Measurements from ENCODE around the gene TBCC. TPM values are rescaled to one million over a fixed set of nuclear protein-coding genes. Genes with fewer than 3 reads are reported as not detected.
"Not testable (repeated sequence)": the region's sequence is repeated elsewhere in the genome, so short reads cannot be mapped to it uniquely, and the experiment has no call there.

Gene TBCC
- total RNA-seq, 2 donors from 2014 or later, result 18.8 to 21.4 TPM

DNA sequence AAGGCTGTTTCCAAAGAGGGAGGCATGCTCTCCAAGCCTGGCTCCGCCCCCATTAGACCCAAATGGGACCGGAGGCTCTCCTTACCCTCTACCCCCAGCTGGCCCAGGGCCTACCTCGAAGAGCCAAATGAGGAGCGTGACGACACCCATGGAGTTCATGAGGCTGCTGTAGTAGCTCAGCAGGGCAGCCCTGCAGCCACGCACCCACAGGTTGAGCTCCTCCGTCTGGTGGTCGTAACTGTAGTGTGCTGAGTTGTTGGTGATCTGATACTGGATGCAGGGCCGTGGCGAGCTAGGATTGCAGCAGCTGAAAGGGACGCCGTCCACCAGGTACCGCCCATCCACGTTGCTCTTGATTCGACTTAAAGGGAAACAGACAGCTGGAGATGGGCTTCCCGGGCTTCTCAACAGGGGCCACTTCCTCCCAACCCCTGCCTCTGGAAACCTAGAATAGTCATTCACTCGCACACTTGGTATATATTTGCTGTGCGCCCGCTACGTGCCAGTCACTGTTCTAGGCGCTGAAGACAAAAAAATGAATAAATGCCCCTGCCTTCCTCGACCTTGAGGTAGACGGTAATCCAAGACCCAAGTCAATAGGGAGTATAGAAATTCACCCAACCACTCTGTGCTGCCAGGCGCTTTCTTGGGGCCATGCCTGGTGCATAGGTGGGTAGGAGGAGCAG, 41.5 kb downstream of the TBCC start:
- TF ChIP-seq, protein P1, sequence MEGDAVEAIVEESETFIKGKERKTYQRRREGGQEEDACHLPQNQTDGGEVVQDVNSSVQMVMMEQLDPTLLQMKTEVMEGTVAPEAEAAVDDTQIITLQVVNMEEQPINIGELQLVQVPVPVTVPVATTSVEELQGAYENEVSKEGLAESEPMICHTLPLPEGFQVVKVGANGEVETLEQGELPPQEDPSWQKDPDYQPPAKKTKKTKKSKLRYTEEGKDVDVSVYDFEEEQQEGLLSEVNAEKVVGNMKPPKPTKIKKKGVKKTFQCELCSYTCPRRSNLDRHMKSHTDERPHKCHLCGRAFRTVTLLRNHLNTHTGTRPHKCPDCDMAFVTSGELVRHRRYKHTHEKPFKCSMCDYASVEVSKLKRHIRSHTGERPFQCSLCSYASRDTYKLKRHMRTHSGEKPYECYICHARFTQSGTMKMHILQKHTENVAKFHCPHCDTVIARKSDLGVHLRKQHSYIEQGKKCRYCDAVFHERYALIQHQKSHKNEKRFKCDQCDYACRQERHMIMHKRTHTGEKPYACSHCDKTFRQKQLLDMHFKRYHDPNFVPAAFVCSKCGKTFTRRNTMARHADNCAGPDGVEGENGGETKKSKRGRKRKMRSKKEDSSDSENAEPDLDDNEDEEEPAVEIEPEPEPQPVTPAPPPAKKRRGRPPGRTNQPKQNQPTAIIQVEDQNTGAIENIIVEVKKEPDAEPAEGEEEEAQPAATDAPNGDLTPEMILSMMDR (IDR thresholded peaks at IDR 0.05), result no peak
- H3K27ac ChIP-seq, result peak overlapping the region; percentile 24 to 48
- H3K36me3 ChIP-seq, result no peaks in the 10 kb centered on the region
- peak; percentile 63 for DNase-seq (ENCODE audit: low spot score)
- H3K4me3 ChIP-seq, result peak overlapping the region; percentile 37 to 50
- H3K27me3 ChIP-seq, result no peaks in the 10 kb centered on the region
- H3K9me3 ChIP-seq, result no peaks in the 10 kb centered on the region
- peaks cover 0 to 4% of the 10 kb centered on the region in 2 donors for H3K4me1 ChIP-seq

DNA sequence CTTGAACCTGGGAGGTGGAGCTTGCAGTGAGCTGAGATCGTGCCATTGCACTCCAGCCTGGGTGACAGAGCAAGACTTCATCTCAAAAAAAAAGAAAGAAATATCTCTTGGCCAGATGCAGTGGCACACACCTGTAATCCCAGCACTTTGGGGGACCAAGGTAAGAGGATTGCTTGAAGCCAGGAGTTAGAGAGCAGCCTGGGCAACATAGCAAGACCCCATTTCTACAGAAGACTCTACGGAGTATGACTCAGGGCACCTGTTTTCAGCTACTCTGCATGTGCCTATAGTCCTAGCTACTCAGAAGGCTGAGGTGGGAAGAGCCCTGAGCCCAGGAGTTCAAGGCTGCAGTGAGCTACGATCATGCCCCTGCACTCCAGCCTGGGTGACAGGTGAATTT, 43.1 kb downstream of the TBCC start:
- H3K27ac ChIP-seq; DNase-seq (ENCODE audit: low spot score); H3K4me1 ChIP-seq; H3K4me3 ChIP-seq; H3K27me3 ChIP-seq; H3K36me3 ChIP-seq; H3K9me3 ChIP-seq: not testable (repeated sequence)

DNA sequence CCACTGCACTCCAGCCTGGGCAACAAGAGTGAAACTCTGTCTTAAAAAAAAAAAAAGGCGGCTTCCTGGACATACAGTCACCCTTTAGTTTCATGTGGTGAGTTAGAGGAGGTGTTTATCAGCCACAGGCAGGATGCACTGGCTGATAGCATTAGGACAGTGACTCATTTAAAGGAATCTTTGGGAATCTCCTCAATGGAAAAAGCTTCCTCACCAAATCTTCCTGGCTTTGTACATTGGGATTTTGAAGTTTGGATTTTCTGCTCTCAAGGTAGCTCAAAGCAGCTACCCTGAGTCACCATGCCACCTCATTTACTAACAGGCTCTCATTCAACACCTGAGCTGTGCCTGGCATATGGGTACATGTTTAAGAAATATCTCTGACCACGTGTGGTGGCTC, 43.7 kb downstream of the TBCC start:
- H3K4me1 ChIP-seq, result peaks cover 0 to 4% of the 10 kb centered on the region in 2 donors
- no peaks in the 10 kb centered on the region for H3K9me3 ChIP-seq
- no peak overlapping the region for H3K4me3 ChIP-seq
- no peaks in the 10 kb centered on the region for H3K36me3 ChIP-seq
- TF ChIP-seq, protein P1 (IDR thresholded peaks at IDR 0.05), result no peak
- no peak overlapping the region for H3K27ac ChIP-seq
- no peaks in the 10 kb centered on the region for H3K27me3 ChIP-seq
- no peak for DNase-seq (ENCODE audit: low spot score)

DNA sequence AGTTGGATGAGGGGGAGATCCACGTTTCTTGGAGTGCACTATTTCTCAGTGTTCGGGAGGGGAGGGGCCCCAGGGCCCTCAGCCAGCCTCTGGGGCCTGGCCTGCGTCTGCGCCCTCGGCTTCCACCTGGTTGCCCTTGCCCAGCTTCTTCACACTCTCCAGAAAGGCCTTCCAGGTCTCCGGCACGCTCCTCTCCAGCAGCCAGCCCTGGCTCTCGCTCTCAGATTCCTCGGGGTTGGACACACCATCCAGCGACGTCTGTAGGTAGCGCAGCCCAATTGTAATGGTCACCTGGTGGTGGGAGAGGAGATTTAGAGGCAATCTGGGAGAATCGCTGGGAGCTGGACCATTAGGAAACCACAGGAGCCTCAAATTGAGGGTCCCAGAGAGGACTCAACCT, 47.7 kb downstream of the TBCC start:
- H3K4me1 ChIP-seq, result peaks cover 0 to 15% of the 10 kb centered on the region in 2 donors
- H3K36me3 ChIP-seq, result peaks cover 8% of the 10 kb centered on the region
- H3K27me3 ChIP-seq, result no peaks in the 10 kb centered on the region
- no peak overlapping the region for H3K27ac ChIP-seq
- no peaks in the 10 kb centered on the region for H3K9me3 ChIP-seq
- H3K4me3 ChIP-seq, result no peak overlapping the region
- DNase-seq (ENCODE audit: low spot score), result no peak
- TF ChIP-seq, protein P1 (IDR thresholded peaks at IDR 0.05), result no peak

DNA sequence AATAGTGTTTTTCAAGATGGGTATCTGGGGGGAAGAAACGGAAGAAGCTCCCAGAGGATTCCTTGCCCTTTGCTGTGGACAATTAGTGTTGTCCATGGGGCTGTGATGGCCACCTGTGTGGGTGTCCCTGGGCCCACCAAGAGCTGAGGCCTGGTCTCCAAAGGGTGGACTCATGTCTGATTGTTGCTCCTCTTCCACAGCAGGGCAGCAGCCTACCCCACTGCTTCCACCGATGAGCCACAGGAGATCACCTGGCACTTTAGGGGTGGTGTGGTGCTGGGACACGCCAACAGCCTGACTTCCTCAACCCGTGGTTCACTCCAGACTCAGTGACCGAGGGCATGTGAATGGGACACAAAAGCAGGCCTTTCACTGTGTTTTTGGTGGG, 48.6 kb downstream of the TBCC start:
- Histone ChIP-seq H3K9me3 (no peaks in the 10 kb centered on the region), H3K4me3 (no peak overlapping the region), H3K36me3 (peaks cover 18% of the 10 kb centered on the region), H3K4me1 (peaks cover 0 to 19% of the 10 kb centered on the region in 2 donors), H3K27me3 (no peaks in the 10 kb centered on the region), H3K27ac (no peak overlapping the region)
- TF ChIP-seq, protein P1 (IDR thresholded peaks at IDR 0.05), result no peak
- no peak for DNase-seq (ENCODE audit: low spot score)

DNA sequence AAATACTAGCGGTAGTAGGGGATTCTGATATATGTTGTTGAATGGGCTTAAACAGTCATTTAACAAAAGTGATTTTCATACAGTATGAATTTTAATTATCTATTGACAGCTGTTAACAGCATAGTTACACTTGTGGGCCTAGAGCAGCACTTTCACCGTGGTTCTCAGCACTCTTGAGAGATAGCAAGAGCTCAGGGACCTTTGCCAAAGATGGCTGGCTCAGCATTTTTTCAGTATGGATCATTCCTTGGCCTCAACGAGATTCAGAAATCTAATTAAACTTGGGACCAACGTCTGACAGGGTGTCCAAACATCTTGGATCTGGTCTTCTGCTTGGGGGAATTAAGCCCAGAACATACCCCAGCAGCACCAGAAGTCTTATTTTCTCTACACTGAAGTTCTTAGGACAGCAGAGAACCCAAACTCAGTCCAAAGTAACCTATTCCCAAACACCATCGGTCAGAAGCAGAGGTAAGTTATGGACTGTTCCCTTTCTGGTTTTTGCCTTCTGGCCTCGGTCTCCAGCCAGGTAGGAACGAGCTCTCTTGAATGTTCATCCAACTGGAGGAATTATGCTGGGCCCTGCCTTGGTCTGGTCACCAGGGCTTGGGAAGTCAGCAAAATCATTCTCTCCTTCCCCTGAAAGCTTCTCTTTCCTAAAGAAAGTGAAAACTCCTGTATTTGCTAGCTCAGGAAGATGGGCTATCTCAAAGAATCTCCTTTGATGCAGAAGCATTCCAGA, 49.2 kb downstream of the TBCC start:
- no peak for DNase-seq (ENCODE audit: low spot score)
- Histone ChIP-seq H3K9me3 (no peaks in the 10 kb centered on the region), H3K36me3 (peaks cover 20% of the 10 kb centered on the region), H3K4me1 (peaks cover 0 to 19% of the 10 kb centered on the region in 2 donors), H3K27me3 (no peaks in the 10 kb centered on the region), H3K4me3 (no peak overlapping the region), H3K27ac (peak overlapping the region in 1 of 2 donors; percentile 7)
- TF ChIP-seq, protein P1 (IDR thresholded peaks at IDR 0.05), result no peak

Data from right atrium auricular region (tissue), 2 donors.